HG03066 (cell line): ENCODE data around the gene ITPRIPL2.

Source experiments
- ATAC-seq: cut with Tn5 transposase; IDR thresholded peaks from one replicate; pipeline ENCODE4 v1.9.1; 2021; ENCODE audit warnings: low read depth; ENCODE audit not compliant: unreplicated experiment

ITPRIPL2 gene

DNA sequence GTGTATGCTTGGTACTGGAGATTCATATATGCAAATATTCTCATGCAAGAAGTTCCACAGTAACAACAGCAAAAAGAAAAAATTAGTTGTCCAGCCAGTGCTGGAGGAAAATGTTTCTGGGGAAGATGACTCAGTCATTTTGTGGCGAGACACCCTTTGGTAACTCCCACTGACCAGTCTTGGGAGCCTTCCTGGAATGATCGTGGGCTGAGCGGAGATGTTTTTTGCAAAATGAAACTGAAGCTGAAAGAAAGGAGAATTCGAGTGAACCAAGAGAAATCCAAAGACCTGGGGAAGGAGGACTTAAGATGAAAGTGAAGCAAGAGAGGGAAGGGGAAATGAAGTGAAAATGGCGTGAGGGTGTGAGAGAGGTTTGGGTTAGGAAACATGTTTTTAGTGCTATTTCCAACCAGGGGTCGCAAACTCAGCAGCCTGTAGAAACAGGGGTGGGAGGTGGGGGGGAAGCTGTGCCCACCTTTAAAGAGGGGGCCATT lies 5.2 kb downstream of the ITPRIPL2 start:
- ATAC-seq, result no peak

DNA sequence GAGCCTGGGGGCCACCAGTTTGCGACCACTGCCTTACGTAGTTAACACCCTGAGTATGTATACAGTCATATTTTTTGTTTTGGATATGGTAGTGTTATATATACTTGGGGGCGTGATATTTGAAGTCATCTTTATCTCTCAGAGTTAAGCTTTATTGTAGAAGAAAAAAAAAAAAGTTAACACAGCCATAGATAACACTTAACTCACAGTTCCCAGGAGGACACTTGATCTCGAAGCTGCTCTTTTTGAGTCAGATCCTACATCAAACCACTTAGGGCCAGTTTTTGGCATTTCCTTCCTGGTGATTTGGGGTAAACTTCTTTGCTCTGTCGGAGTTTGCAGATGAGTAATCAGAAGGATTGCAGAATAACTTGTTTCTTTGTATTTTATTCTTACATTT lies 5.8 kb downstream of the ITPRIPL2 start:
- ATAC-seq, result no peak

DNA sequence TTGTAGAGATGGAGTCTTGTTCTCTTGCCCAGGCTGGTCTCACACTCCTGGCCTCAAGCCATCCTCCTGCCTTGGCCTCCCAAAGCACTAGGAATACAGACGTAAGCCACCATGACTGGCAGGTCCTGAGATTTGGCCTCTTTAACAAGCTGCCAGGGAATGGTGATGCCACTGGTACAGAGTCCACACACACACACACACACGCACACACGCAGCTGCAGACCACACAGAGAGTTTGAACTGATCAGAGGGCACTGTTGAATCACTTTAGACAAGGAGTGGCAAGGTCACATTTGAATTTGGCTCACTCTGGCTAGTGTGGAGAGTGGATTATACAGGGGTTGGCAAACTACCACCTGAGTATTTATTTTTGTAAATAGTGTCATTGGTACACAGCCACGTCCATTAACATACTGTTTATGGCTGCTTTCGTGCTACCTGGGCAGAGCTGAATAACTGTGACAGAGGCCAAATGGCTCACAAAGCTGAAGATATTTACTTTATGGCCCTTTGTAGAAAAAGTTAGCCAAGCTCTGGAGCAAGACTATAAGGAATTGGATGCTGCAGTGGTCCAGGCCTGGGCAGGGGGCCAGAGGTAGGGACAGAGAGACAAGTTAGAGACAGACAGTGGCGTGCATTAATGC lies 9.9 kb downstream of the ITPRIPL2 start:
- no peak for ATAC-seq

DNA sequence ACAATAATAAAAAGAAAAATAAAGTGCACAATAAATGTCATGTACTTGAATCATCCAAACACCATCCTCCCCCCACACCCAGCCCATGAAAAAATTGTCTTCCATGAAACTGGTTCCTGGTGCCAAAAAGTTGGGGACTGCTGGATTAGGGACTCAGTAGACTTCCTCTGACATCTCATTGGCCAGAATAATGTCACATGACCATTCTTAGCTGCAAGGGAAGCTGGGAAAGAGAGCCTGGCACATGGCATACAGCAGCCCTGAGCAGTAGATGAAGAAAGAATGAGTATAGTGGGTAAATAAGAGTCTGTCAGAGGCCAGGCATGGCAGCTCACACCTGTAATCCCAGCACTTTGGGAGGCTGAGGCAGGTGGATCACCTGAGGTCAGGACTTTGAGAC lies 12.5 kb downstream of the ITPRIPL2 start:
- ATAC-seq, result no peak

DNA sequence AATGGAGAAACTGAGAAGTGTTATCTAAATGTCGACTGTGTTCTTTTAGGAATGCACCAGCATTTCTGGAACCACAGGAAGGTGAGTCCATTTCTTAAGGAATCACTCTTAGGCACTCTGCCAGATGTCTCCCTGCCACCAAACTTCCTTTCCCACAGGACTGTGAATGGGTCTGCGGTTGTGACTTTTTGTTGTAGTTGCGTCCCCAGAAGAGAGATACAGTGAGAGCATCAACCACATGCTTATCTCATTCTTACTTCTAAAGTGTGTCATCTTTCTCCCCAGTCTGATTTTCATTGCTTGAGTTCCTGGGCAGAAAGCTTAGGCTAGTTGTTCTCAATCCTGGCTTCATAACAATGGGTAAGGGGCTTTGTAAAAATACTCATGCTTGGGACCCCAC lies 13.4 kb downstream of the ITPRIPL2 start:
- ATAC-seq, result peak; percentile 26

DNA sequence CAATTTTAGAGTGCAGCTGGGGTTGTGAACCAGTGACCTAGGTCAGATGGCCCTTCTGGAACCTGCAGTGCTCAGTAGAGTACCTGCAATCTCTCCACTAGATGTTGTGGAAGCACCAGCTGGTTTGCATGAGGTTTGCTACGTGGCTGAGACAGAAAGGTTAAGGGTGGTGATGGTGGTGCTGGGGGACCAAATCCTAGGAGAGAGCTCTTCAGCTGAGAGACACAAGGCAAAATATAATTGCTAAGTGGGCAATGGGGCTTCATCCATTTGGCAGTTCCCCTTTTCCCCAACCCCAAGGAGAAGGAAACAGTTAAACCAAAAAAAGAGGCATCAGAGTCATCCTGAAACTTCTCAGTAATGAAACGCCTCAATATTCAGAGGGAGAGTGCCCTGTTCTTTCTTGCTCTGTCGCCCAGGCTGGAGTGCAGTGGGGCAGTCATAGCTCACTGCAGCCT lies 13.9 kb downstream of the ITPRIPL2 start:
- peak; percentile 58 for ATAC-seq

DNA sequence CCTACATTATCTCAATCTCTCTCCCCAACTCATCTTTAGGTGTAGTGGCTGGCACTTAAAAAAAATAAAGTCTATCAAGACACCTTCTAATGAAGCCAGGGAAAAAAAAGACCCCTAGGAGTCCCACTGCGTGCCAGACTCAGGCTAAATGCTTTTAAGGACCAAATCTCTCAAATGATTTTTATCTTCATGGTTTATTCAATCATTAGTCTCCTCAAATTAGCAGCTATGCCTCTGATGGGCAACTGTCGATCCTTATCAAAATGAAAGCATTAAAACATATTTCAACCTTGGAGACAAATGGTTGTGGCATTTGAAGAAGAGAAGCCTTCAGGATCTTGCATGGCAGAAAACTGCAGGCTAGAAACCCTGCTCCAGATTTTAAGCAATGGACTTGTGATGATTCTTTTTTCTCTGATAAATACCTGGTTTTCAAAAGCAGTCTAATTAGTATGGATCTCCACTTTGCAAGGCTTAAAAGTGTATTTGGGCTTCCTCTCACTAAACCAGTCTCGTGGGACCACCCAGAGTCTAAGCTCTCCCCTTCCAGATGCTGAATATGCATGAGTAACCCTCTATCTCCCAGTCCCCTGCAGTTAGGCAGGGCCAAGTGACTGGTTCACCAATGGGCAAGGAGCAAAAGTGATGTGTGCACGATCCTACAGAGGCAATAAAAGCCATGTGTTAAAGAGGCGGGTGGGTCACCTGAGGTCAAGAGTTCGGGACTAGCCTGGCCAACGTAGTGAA lies 14.9 kb downstream of the ITPRIPL2 start:
- no peak for ATAC-seq

DNA sequence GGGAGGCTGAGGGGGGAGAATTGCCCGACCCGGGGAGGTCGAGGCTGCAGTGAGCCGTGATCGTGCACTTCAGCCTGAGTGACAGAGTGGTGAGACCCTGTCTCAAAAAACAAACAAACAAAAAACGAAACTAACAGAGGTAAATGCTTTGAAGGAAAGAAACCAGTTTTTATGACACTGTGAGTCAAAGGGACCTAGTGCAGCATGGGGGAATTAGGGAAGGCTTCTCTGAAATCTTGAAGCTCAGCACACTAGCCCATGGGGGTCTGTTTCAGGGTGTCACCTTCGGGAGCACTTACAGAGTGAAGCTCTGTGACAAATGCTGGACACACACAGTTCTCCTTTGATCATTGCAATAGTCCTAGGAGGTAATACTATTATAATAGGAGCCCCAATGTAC lies 16.6 kb downstream of the ITPRIPL2 start:
- no peak for ATAC-seq

DNA sequence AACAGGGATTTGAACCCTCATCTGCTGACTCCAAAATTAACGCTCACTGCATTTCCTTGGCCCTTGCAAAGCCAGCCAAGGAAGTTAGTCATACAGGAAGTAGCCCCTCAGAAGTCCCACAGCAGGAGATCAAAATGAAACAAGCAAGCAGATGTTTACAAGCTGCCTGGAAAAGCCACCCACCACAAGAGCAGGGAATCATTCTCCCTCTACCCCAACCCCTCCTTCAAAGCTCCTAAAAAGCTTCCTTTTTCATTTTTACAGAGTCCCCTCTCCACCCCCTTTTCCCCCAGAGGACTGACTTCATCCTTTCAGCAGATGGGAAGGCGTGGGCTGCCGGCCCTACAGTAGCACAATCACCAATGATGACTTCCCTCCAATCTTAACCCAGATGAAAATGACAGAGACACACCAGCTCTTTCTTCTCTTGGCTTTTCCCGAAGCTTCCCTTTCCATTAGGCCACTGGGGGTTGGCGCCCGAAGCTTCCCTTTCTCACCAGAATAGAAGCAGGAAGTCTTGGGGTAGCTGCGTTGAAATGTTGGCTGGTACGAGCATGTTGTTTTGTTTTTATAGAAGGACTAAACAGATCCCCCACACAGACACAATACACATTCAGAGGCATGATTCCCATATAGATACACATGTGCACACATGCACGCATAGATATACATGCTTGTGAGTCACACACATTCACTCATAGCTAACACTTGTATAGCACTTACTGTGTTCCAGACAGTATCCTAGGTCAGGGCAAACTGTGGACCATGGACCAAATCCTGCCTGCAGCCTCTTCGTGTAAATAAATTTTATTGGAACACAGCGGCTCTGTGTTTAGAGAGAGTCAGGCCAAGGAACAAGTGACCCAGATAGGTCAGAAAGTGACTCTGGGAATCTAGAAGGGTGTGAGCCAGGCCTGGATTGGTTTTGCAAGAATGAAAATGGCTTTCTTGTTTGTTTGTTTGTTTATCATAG lies 17.4 kb downstream of the ITPRIPL2 start:
- no peak for ATAC-seq

DNA sequence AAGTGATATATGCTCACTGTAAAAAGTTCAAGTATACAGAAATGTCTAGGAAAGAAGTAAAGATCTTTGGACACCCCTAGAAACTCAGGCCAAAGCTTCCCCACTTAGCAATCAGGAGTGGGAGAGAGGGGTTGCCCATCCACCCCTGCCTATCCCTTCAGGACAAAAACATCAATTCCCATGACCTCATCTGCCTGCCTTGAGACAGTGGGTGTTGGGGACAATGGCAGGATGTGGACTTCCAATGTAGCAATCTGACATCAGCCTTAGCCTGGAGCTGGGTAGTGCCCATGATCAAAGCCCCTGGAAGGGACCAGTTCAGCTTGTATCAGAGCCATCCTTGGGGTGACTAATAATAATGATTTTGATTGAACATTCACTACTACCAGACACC lies 18.1 kb downstream of the ITPRIPL2 start:
- ATAC-seq, result no peak

DNA sequence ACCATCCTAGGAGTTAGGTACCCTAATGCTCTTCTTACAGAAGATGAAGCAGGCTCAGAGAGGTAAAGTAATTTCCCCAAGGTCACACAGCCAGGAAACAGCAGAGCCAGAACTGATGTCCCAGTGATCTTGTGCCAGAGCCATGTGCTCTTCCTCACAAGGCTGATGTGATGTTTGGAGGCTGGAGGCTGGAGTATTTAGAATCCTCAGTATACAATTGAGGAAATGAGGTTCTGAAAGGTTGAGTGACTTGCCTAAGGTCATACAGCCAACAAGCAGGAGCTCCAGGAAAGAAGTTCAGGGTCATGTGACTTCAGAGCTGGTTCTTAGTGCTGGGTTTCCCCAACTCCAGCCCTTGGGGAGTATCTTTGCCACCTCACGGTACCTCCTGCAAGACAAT lies 18.5 kb downstream of the ITPRIPL2 start:
- no peak for ATAC-seq

DNA sequence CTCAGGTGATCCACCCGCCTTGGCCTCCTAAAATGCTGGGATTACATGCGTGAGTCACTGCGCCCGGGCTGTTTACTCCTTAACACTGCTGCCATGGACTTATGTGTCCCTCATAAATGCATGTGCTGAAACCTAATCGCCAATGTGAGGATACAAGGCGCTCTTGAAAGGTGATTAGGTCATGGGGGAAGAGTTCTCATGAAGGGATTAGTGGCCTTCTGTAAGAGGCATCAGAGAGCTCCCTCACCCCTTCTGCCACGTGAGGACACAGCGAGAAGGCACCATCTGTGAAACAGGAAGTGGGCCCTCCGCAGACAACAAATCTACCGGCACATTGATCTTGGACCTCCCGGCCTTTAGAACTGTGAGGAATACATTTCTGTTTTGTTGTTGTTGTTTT lies 19.1 kb downstream of the ITPRIPL2 start:
- ATAC-seq, result no peak

DNA sequence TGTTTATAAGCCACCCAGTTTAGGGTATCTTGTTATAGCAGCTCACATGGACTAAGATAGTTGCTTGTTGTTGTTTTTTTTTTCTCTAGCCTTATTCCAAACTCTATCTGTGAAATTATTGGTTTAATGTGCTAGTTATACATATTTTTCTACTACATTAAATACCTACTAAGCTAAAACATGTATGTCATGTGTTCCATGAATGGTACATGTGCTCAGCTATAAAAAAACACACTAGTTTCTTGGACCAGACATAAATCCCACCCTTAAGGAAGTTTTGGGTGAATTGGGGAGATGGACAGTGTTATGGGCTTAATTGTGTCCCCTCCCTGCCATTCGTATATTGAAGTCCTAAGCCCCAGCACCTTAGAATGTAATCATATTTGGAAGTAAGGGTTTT lies 19.8 kb downstream of the ITPRIPL2 start:
- no peak for ATAC-seq

DNA sequence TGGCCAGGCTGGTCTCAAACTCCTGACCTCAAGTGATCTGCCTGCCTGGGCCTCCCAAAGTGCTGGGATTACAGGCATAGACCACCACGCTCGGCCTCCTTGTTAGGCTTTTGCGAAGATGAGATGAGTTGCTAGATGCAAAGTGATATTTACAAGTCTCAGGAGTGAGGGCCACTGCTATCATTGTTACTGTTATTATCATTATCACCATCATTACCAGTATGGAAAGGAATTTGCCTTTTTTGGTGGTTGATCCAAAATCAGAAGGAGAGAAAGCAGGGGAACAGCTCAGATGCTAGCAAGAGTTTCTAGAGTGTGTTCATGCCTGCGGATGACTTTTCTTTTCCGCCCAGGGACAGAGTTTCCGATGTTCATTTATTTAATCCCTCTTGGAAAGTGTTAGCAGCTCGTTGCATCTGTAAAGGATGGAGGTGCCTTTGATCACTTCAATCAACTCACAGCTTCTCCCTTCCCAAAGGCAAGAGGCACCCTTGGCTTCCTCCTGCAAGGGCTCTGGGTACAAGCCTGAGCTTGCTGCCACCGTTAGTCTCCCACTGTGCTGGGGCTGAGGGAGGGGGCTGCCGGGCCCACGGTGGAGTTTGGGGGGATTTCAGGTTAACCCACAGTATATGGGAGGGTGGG lies 21.6 kb downstream of the ITPRIPL2 start:
- no peak for ATAC-seq

DNA sequence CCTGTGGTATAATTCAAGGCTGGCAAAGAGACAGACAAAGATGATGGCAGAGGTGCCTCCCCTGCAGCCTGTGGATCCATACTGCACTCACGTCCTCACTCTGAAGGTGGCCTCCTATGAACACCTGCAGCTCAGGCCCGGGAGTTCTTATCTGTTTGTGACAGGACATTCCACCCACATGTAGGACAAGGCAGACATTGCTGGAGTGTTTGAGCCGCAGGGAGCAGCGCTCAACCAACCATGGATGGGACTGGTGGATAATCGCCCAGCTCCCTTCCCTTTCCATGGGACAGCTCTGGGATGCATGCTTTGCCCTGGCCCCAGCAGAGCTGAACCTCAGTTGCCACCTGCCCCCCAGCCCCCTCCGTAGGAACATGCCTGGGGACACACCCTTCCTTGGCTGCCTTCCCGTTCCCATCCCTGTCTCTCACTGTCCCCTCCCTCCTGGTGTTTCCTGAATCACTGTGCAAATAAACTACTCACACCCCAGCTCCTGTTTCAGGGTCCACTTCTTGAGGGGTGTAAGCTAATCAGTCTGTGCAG lies 22.2 kb downstream of the ITPRIPL2 start:
- no peak for ATAC-seq

DNA sequence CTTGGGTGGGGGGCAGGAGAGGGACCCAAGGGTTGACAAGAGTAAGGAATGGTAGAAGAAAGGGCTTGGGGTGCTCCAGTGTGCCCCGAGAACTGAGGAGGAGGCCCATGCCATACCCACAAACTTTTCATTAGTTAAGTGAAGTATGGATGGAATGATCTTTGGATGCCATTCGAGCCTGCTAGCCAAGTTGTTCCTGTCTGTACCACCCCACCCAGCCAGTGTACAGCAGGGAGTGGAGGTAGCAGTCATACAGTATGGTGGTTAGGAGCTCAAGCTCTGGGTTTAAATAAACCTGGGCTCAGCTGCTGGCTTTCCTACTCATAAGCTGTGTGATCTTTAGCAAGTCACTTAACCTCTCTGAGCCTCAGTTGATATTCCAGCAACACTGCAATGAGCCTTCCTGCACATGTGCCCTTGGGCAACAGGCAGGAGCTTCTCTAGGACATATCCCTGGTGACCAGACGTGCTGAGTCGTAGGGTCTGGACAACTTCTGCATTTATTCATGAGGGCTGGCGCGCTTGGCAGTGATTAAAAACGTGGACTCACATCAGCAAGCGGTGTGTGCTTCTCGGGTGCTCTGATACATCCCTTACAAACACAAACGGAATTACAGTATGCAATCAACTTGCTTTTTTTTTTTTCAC lies 22.9 kb downstream of the ITPRIPL2 start:
- ATAC-seq, result no peak

DNA sequence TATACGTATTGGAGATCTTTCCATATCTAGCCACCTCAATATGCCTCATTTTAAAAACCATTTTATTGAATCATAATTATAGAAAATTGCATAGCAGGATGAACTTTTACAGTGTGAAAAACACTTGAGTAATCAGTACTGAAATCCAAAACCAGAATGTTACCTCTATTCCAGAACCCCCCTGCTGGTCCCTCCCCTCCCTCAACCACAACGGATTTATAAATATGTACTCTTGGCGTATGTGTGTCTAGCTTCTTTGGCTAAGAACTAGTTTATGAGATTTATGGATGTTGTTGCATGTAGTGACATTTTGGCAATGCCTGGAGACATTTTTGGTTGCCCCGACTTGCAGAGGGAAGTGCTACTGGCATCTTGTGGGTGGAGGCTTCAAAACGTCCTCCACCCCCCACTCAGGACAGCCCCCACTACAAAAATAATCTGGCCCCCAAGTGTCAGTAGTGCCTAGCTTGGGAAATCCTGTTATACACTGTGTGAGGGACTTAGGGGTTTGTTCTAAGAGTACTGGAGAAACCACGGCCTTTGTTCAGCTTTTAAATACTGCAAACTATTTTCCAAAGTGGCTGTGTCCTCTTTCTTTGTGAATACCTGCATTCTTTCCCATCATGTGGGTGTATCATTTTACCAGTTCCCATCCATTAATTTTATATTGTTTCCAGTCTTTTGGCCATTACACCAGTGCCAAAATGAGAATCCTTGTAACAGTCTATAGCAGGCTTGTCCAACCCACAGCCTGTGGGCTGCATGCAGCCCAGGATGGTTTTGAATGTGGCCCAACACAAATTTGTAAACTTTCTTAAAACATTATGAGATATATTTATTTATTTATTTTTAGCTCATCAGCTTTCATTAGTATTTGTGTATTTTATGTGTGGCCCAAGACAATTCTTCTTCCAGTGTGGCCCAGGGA lies 23.7 kb downstream of the ITPRIPL2 start:
- ATAC-seq, result no peak

DNA sequence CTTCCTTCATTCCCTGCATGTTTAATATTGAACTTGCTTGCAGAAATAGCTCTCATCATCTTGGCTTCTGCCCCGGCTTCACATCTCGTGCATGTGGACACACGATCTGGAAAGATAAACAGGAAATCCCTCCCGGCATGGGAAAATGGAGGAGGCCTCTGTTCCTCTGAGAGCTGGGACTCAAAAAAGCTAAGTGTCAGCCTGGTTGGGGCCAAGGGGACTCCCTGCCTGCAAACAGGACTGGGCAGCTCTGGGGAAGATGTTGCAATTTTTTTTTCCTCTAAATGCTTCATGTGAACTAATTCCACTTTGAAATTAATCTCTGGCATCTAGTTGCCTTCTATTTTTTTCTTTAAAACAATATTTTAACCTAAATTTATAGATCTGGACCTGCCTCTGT lies 24.8 kb downstream of the ITPRIPL2 start:
- no peak for ATAC-seq
